Stimulated activated CD4-positive, alpha-beta T cell treated with anti-CD3 and anti-CD28 coated beads, Interleukin-1b, Interleukin-23, amount 100 ng/mL, for 4 hours (primary cell): ENCODE results near the gene SSTR1.

Experiments used
- DNase-seq, 2 donors: peaks; one replicate each; pipeline ENCODE4 v3.0.0-alpha.2; 2020; ENCODE audit warnings: low read depth in 2 of 2

SSTR1 gene

GRCh38 chr14:38202444-38203191 lies 5.1 kb upstream of the SSTR1 start:
- no peak for DNase-seq

- DNase-seq = no peak
These were observed 3.6 kb upstream of the SSTR1 start for GRCh38 chr14:38203929-38204718.

GRCh38 chr14:38204719-38205115 lies 3.0 kb upstream of the SSTR1 start:
- no peak for DNase-seq

GRCh38 chr14:38205119-38205813 lies 2.4 kb upstream of the SSTR1 start:
- no peak for DNase-seq

- no peak for DNase-seq
These were observed 1.6 kb upstream of the SSTR1 start for GRCh38 chr14:38205949-38206665.

- no peak for DNase-seq
These were observed 871 bp upstream of the SSTR1 start for GRCh38 chr14:38206689-38207376.

- no peak for DNase-seq
These were observed 348 bp upstream of the SSTR1 start for GRCh38 chr14:38207377-38207735.

GRCh38 chr14:38208618-38209562 lies 1.2 kb downstream of the SSTR1 start:
- DNase-seq = no peak

GRCh38 chr14:38209572-38210557 lies 2.2 kb downstream of the SSTR1 start:
- DNase-seq = no peak

- DNase-seq = no peak
These were observed 3.0 kb downstream of the SSTR1 start for GRCh38 chr14:38210587-38211216.

GRCh38 chr14:38211255-38211735 lies 3.6 kb downstream of the SSTR1 start:
- DNase-seq = no peak

- no peak for DNase-seq
These were observed 4.4 kb downstream of the SSTR1 start for GRCh38 chr14:38212111-38212510.

- DNase-seq = no peak
These were observed 5.3 kb downstream of the SSTR1 start for GRCh38 chr14:38213001-38213400.

- no peak for DNase-seq
These were observed 9.8 kb downstream of the SSTR1 start for GRCh38 chr14:38217553-38217952.

GRCh38 chr14:38221077-38221476 lies 13.4 kb downstream of the SSTR1 start:
- DNase-seq = no peak

- DNase-seq = no peak
These were observed 16.6 kb downstream of the SSTR1 start for GRCh38 chr14:38224338-38224737.

GRCh38 chr14:38225946-38226345 lies 18.2 kb downstream of the SSTR1 start:
- DNase-seq = no peak

- no peak for DNase-seq
These were observed 18.7 kb downstream of the SSTR1 start for GRCh38 chr14:38226366-38226765.
